Measurements from ENCODE around the gene PHKG2.

DNA sequence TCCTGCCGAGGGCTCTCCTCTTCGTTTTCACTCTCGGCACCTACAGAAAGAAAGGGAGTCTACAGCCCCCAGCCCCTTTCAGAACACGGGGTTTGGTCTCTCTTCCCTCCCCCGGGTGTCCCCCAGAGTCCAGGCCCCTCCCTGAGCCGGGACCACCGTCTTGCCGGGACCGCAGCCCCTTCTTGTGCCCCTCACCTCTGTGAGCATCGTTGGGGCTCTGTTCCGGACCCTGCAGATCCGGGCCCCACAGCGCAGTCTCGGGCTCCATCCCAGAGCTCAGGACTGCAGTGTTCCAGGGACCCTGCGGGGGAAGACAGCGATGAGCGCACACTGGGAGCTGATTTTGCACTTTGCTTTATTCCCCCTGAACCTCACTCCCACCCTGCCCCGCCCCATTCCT lies 36.0 kb downstream of the PHKG2 start:
- TF ChIP-seq, protein P1, sequence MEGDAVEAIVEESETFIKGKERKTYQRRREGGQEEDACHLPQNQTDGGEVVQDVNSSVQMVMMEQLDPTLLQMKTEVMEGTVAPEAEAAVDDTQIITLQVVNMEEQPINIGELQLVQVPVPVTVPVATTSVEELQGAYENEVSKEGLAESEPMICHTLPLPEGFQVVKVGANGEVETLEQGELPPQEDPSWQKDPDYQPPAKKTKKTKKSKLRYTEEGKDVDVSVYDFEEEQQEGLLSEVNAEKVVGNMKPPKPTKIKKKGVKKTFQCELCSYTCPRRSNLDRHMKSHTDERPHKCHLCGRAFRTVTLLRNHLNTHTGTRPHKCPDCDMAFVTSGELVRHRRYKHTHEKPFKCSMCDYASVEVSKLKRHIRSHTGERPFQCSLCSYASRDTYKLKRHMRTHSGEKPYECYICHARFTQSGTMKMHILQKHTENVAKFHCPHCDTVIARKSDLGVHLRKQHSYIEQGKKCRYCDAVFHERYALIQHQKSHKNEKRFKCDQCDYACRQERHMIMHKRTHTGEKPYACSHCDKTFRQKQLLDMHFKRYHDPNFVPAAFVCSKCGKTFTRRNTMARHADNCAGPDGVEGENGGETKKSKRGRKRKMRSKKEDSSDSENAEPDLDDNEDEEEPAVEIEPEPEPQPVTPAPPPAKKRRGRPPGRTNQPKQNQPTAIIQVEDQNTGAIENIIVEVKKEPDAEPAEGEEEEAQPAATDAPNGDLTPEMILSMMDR (IDR thresholded peaks at IDR 0.05): no peak
- TF ChIP-seq POLR2A (IDR thresholded peaks at IDR 0.05): no peak

Data from uterus (tissue), 2 donors.